DMS114 treated with DMSO at 0.1 percent for 48 hours (cell line): ENCODE results near the gene AURKAIP1.

Experiments used
- DNase-seq: peaks from one replicate; lab custom pipeline; 2025; ENCODE audit not compliant: unreplicated experiment; lab: John Stamatoyannopoulos, UW

Gene AURKAIP1

DNA sequence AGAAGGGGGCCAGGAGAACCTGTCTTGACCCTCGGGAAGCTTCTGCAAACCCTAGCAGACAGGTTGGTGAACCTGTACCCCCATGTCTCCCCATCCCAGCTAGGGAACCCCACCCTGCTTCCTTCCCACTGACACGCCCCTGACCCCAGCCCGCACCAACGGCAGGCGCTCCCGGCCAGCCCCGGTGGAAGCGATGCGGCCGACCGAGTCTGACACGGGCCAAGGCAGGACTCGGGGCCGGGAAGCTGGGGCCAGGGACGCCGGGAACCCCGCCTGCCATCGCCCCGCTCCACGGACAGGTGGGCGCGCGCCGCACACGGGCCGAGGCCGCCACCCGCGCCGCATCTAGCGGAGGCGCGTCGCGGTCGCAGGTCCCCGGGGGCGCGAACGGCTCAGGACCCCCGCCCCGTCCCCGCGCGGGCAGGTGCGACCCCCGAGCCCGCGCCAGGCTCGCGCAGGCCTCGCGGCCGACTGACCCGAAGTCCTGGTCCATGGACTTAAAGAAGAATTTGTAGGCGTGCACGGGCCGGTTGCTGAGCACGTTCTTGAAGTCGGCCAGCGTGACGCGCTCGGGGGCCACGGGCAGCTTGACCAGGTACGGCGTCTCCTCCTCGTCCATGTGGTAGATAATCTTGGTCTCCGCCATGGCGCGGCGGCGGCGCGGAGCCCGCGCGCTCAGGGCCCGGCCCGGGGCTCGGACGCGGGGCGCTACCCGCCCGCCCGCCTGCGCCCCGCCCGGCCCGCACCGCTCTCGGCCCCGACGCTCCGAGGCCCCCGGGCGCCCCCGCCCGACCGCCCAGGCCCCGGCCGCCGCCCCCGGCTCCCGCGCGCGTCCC, 26.4 kb downstream of the AURKAIP1 start:
- no peak for DNase-seq

DNA sequence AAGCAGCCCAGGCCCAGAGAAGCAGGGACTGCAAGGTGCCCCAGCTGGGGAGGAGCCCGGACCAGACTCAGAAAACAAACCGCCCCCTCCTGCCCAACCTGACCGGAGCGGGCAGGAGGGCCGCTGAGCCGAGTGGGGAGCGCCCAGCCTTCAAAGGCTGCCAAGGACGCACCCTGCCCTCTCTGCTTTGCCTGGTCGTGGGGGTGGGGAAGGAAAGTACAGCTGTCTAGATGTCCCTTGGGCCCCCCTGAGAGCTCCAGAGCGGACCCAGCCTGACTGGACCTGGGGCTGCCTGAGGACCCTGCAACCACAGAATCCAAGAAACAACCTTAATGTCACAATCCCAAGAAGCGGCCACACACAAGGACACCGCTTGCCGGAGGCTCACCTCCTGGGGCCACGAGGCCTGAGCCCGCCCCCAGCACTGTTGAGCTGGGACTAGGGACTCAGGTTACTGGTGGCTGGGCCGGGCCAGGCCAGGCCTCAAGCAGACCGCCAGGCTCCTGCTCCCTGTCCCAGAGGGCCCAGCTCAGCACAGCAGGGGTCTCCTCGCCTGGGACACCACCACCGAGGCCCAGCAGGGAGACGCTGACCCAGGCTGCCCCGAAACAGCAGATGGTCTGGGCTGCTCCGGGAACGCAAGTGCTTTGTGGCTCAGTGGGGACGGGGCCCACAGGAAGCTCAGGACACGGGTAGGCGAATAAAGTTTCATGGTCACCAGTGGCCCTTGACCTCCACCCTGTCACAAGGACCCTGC, 27.2 kb downstream of the AURKAIP1 start:
- no peak for DNase-seq

DNA sequence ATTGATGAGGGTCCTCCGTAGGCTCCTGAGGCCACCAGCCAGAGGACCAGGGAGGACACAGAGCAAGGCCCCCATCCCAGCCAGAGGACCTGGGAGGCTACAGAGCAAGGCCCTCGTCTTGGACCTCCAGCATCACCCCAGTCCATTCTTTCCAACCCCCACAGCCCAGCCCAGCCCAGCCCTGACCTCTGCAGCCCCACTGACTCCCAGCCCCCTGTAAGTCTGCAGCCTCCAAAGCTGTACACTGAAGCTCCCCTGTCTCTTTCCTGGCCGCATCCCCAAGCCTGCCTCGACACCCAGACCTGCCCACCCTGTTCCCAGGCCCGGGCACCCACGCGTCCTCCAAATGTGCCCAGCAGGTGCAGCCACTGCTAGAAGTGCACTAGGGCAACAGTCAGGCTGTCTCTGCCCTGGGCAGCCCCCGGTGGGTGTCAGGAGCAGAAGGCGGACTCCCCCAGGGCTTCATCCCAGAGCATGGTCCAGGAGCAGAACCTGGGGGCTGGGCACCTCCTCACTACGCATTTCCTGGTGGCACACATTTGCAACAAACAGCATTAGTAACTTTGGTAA, 27.9 kb downstream of the AURKAIP1 start:
- DNase-seq = no peak

DNA sequence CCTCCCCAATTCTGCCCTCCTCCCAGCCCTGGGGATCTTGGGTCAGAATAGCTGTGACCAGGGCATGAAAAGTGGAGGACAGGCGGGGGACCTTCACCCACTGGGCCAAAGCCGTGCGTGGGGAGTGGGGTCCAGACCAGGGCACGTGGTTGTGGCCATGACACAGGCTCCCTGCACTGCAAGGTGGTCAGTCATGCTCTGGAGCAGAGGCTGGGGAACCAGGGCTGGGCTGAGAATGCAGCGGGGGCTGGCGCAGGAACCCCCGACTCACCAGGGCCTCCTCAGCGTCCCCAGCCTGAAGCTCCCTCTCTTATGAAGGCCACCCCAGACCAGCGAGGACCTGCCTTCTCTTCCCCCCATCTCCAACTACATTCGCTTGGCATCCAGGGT, 28.5 kb downstream of the AURKAIP1 start:
- DNase-seq = no peak

DNA sequence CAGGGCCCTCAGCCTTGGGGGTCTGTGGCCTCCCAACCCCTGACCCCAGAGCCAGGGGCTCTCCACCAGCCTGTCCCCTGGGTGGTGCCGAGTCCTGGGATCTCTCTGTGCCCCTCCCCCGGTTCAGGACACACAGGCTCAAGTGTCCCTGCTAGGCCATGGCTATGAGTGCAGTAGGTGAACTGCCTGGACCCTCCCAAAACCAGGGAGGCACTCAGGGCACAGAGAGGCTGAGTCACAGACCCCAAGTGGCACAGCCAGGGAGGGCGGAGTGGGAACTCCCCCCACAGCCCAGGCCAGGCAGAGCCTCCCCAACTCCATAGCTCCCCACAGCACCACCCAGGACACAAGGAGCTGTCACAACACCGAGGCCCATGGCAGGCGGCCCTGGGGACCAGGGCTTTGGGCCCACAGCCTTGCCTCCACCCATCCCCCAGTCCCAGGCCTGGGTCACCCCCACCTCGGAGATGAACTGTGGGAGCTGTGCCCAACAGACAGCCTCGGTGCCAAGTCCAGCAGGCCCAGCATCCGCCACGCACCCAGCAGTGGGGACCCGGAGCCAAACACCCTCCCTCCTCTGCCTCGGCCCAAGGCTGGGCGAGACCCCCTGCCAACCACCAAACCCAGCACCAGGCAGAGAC, 29.0 kb downstream of the AURKAIP1 start:
- no peak for DNase-seq

DNA sequence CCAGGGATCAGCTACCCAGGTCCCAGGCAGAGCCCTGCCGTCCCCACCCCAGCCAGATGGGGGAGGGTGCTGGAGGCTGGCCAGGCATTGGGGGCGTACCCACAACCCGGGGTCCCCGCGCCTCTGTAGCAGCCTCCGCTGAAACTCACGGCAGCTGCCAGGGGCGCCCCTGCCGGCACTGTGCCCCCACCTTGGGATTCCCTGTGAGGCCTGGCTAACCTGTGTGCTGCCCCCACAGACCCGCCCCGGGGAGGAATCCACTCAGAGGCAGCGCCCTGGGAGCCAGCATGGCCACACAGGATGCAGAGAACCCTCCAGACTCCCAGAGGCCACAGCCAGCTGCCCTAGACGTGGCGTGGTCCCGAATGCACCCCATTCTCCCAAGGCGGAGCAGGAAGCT, 29.6 kb downstream of the AURKAIP1 start:
- DNase-seq = no peak

DNA sequence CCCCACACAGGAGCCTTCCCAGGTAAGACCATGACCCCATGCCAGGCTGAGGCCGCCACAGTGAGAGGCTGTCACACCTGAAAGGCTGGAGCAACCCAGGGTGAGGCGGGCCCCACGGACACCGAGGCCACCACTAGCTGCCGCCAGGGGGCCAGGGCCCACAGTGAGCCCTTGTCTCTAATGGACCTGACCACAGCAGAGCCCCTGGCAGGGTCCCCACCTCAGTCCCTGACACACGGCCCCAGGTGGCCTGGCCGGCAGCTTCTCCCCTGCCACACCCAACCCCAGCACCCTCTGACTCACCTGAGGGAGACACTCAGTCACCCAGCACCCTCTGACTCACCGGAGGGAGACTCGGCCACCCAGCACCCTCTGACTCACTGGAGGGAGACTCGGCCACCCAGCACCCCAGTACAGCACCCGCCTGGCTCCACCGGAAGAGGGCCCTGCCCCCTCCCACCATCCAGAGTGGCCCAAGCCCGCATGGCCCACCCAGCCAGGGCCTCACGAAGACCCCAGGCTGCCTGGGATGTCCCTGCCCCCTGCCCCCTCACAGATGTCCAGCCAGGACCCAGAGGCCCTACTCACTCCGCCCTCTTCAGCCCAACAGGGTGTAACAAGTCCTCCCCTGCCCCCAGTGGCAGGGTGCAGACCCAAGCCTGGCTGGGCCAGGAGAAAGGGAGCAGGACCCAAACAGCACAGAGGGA, 30.2 kb downstream of the AURKAIP1 start:
- DNase-seq = no peak

DNA sequence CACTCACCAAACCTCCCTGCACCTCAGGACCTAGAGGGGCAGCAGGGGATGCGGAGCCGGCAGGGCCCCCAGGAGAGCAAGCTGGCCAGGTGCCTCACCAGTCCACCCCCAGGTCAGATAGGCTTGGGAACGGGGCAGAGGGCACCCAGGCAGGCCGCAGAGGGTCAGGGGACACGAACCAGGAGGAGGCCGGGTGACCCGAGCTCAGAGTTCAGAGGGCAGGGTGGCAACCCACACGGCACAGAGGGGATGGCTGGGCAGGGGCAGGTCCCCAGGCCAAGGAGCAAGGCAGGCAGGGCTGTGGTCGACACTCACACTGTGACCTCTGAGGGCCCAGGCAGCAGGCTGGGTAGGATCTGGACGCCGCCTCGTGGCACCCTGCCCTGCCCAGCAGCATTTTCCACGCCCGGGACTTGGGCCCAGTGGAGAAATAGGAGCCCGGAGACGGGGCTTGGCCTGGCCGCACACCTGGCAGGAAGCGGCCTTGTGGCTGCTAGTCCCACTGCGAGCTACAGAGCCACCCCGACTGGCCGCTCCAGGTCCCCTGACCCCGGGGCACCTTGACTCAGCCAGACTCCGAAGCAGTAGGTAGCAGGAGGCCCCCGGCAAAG, 31.1 kb downstream of the AURKAIP1 start:
- no peak for DNase-seq

DNA sequence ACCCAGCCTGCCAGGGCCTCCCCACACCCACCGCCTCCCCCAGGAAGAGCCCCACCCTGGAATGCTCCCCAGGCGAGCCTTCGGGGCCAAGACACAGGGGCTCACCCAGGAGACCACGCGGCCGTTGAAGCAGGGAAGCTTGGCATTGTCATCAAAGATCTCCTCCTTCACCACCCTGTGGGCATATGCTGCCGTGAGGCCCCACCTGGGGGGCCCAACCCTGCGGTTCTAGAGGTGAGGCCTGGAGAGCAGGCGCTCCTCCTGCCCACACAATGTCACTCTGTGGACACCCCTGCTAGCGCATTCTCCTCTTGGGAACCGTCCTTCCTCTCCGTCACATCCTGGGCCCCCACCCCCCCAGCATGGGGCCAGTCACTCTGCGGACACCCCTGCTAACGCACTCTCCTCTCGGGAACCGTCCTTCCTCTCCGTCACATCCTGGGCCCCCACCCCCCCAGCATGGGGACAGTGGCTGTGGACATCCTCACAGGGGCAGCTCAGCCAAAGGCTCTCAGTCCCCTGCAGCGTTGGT, 32.4 kb downstream of the AURKAIP1 start:
- no peak for DNase-seq

DNA sequence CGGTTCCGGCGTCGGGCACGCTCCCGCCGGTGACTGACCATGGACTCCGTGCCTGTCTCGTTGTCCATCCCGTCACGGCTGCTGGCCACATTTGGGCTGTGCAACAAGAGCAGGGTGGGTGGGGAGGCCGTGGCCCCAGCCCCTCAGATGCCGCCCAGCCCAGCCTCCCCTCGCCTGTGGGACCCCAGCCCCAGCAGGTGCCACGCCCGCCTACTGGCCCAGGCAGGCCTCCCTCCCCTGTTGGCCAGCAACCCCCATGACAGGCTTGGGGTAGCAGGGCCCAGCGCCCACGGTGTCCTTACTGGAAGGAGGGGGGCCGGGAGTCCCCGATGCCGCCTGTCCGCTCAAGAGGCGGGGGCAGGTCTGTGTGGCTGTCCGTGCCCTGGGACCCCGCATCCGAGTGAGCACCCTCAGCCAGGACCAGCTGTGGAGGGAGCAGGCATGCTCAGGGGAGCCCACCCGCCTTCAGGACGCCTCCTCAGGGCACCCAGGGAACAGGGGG, 32.9 kb downstream of the AURKAIP1 start:
- DNase-seq = no peak

DNA sequence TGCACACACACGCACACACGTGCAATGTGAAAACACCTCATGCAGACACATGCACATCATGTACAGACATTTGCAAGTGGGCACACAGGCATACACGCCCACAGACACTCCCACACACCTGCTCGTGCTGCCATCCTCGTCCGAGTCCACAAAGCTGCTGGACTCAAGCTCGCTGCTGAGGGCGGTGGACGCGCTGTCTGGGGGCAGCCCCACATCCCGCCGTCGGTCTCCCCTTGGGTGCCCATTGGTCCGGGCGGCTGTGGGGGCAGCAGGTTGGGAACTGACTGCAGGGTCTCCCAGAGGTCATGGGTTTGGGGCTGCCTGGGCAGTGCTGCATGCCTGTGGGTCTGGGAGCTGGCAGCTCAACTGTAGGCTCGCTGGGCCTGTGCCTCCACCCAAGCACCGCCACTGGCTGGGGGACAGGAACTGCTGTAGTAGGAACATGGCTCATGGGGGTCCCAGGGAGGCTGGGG, 33.4 kb downstream of the AURKAIP1 start:
- no peak for DNase-seq

DNA sequence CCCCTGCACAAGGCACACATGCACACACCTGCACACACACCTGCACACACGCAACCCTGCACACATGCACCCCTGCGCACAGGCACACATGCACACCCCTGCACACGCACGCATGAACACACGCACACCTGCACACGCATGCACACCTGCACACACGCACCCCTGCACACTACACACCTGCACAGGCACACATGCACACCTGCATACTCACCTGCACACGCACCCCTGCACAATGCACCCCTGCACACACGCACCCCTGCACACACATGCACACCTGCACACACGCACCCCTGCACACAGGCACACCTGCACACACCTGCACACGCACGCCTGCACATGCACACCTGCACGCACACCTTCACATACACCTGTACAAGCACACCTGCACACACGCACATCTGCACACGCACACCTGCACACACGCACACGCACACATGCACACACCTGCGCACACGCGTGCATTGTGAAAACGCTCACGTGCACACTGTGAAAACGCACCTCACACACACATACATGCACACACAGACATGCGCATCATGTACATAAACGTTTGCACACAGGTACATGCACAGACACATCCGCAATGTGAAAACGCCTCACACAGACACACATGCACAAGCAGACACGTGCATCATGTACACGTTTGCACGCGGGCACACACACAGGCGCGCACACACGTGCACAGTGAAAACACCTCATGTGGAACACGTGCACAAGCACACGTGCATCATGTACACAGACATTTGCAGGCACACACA, 34.0 kb downstream of the AURKAIP1 start:
- no peak for DNase-seq

DNA sequence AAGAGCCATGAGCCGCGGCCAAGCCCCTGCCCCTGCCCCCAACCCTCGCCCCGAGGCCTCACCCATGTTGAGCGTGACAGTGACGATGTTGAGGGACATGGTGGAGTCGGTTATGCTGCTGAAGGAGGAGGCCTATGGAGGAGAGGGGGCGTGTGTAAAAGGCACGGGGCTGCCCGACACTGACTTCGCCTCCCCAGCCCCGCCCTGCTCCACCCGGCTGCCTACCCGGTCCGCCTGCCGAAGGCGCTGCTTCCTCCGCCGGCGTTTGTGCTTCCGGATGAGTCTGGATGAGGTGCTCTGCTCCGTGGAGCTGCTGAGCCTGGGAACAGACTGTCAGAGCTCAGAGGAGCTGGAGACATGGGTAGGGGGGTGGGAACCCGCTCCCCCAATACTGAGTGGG, 34.8 kb downstream of the AURKAIP1 start:
- DNase-seq = no peak

DNA sequence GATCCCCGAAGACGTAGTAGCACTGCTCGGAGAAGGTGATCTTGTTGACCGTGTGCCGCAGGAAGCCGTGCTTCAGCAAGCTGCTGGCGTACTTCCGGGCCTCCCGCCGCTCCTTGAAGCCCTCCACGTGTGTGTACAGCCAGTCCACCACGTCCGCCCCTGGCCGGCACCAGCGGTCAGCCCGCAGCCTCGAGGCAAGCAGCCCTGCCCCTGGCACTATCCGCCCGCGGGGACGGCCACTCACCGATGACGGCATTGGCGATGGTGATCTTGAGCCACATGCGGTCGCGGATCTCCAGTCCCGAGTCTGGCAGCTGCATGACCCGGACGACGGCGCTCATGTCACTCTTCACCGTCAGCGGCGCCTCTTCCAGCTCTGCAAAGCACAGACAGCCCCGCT, 36.7 kb downstream of the AURKAIP1 start:
- DNase-seq = no peak

DNA sequence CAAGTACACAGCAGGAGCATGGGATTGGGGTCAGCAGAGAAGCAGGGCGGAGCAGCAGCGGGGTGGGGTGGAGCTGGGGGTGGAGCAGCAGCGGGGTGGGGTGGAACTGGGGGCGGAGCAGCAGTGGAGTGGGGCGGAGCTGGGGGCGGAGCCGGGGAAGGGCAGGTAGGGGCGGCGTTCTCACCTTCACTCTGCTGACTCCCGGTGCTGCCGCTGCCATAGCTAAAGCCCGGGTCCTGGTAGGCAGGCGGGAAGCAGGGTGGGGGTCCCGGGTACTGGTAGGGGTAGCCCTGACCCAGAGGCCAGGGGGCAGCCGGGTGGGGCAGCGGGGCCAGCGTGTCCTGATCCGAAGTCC, 37.2 kb downstream of the AURKAIP1 start:
- DNase-seq = no peak

DNA sequence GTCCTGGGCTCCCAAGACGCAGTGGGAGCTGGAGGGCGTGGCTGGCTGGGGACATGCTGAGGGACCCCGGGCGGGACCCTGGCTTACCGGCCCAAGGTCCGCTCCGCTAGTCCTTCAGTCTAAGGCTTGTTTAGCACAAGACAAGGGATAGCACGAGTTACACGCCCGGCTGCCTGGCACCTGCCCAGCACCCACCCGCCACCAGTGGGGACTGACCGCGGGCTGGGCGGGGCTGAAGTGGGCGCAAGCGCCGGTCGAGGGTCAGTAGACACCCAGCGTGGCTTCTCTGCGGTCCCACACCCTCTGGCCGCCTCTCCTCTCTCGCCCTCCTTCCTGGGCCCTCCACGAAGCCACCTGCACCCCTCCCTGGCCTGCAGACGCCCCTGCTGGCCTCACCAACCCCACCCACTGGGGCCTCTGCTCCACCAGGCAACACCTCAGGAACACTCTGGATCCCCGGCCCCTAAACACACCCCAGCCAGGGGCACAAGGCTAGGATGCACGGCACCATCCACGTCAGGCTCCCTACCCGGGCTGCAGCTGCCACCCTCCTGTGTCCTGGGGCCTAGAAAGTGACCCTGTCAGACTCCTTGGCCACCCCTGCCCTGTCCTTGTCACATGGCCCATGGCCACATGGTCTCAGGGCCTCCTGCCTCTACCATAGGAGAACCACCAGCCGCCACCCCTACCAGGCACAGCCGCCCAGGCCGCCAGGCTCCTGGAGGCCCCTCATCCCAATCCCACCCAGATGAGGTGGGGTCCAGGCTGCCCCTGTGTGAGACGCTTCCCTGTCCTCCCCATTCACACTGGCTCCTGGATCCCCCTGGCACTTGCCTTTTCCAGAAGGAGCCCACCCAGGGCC, 37.8 kb downstream of the AURKAIP1 start:
- no peak for DNase-seq

DNA sequence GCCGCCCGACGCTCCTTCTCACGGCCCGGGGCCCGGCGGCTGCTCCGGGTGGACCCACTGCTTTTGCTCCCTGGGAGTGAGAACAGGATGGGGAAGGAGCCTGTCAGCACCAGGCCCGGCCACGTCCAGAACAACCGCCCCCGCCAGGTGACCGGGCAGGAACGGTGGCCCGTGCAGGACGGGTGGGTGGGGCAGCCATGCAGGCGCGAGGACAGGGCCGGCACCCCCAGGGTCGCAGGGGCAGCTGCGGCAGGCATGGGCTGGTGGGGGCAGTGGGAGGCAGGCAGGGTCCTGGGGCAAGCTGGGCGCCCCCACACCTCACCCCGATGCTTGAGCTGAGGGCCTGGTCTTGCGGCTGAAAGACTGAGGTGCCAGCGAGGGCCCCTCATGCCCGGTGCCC, 38.6 kb downstream of the AURKAIP1 start:
- DNase-seq = no peak

DNA sequence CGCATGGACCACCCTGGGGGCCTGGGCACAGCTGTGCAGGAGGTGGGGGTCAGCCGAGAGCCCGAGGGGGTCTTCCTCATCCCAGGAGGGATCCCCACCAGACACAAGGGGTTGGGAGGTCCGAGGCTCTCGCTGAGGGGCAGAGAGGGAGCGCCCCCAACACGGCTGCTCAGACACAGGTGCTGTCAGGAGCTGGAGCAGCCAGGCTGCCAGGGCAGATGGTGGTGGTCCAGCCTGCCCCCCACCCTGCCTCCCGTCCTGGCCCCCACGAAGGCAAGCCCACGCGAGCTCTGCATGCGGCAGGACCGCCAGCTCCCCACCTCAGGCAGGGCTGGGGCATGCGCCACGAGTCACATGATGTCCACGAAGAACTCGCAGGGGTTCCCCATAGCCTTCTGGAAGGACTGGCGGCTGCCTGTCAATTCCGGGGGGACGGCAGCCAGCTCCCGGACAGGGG, 39.2 kb downstream of the AURKAIP1 start:
- no peak for DNase-seq
